Parathyroid adenoma (tissue), 2 donors: ENCODE data around the gene KCTD1.
A peak's percentile ranks its signal among the peaks of the same experiment; 100 is the strongest.

Experiments used
- H2AFZ ChIP-seq: fragments of 300-600 bp; sonication (generic); one replicate; pipeline ENCODE4 v1.7.0; 2017; ENCODE audit warnings: antibody characterized with exemption, mild to moderate bottlenecking
- H3K27ac ChIP-seq: fragments of 300-600 bp; sonication (generic); one replicate; pipeline ENCODE4 v1.7.0; 2017
- H3K27me3 ChIP-seq: fragments of 300-600 bp; sonication (generic); one replicate; pipeline ENCODE4 v1.7.0; 2017; ENCODE audit warnings: low read length; ENCODE audit not compliant: control insufficient read depth, insufficient read depth
- H3K36me3 ChIP-seq: fragments of 300-600 bp; sonication (generic); one replicate; pipeline ENCODE4 v1.7.0; 2017; ENCODE audit warnings: low read length; ENCODE audit not compliant: control insufficient read depth, insufficient read depth
- H3K4me1 ChIP-seq: fragments of 300-600 bp; sonication (generic); one replicate; pipeline ENCODE4 v1.7.0; 2017; ENCODE audit warnings: control low read depth
- H3K4me2 ChIP-seq: fragments of 300-600 bp; sonication (generic); one replicate; pipeline ENCODE4 v1.7.0; 2017; ENCODE audit warnings: low read length
- H3K4me3 ChIP-seq: fragments of 300-600 bp; sonication (generic); one replicate; pipeline ENCODE4 v1.7.0; 2017; ENCODE audit warnings: low read depth, low read length
- H3K79me2 ChIP-seq: fragments of 300-600 bp; sonication (generic); one replicate; pipeline ENCODE4 v1.7.0; 2017; ENCODE audit warnings: control low read depth
- H3K9ac ChIP-seq: fragments of 300-600 bp; sonication (generic); one replicate; pipeline ENCODE4 v1.7.0; 2017; ENCODE audit warnings: mild to moderate bottlenecking
- H3K9me3 ChIP-seq: fragments of 300-600 bp; sonication (generic); one replicate; pipeline ENCODE4 v1.7.0; 2017; ENCODE audit warnings: low read length; ENCODE audit not compliant: control insufficient read depth
- TF ChIP-seq, protein P1 (sequence below): fragments of 300-600 bp; sonication (generic); IDR thresholded peaks from one replicate; pipeline ENCODE4 v1.7.0; 2017; ENCODE audit warnings: antibody characterized with exemption, mild to moderate bottlenecking
- donor health status: primary hyperparathyroidism.

Gene KCTD1

GRCh38 chr18:26546170-26546874, 2.0 kb downstream of the KCTD1 start:
- H3K4me2 ChIP-seq: no peak overlapping the region
- no peak overlapping the region for H3K27ac ChIP-seq
- peaks cover 5% of the 10 kb centered on the region for H3K4me1 ChIP-seq
- H3K27me3 ChIP-seq: no peaks in the 10 kb centered on the region
- H3K36me3 ChIP-seq: no peaks in the 10 kb centered on the region
- TF ChIP-seq, protein P1, sequence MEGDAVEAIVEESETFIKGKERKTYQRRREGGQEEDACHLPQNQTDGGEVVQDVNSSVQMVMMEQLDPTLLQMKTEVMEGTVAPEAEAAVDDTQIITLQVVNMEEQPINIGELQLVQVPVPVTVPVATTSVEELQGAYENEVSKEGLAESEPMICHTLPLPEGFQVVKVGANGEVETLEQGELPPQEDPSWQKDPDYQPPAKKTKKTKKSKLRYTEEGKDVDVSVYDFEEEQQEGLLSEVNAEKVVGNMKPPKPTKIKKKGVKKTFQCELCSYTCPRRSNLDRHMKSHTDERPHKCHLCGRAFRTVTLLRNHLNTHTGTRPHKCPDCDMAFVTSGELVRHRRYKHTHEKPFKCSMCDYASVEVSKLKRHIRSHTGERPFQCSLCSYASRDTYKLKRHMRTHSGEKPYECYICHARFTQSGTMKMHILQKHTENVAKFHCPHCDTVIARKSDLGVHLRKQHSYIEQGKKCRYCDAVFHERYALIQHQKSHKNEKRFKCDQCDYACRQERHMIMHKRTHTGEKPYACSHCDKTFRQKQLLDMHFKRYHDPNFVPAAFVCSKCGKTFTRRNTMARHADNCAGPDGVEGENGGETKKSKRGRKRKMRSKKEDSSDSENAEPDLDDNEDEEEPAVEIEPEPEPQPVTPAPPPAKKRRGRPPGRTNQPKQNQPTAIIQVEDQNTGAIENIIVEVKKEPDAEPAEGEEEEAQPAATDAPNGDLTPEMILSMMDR: no peak
- no peak overlapping the region for H2AFZ ChIP-seq
- no peak overlapping the region for H3K4me3 ChIP-seq
- H3K9ac ChIP-seq: no peak overlapping the region
- no peaks in the 10 kb centered on the region for H3K79me2 ChIP-seq
- H3K9me3 ChIP-seq: no peaks in the 10 kb centered on the region

DNA sequence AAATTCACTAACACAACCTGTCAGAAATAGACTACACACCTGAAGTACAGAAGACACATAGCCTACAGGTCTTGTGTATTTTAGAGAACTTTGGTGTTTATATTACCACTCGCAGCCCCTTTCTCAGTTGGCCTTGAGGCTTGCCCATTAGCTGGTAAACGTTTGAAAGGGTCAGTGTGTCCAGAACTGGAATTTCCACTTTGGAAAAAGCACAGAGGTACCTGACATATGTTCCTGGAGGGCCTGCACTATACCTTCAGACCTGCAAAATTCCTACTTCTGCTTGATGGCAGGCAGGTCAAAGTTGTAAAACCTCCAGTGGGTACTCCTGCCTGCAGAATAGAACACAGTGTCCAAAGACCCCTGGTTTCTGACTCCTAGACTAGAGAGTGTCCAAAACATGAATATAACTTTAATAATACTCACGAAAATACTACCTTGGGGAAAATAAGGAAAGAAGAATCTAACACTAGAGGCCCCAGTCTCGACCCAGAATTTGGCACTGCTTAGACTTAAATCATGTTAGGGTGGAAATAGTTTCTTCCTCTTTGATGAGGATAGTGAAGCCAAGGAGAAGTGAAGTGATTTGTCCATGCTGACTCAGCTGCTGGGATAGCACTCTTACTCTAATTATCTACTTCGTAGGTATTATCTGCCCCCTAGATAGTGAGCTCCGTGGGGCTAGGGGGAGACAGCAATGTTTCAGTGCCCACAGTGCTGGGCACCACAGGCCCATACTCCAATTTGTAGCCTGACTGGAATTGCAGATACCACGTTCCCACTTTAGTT, 2.8 kb downstream of the KCTD1 start:
- no peak overlapping the region for H3K27ac ChIP-seq
- no peaks in the 10 kb centered on the region for H3K9me3 ChIP-seq
- TF ChIP-seq, protein P1: no peak
- no peak overlapping the region for H3K9ac ChIP-seq
- no peaks in the 10 kb centered on the region for H3K4me1 ChIP-seq
- H3K79me2 ChIP-seq: no peaks in the 10 kb centered on the region
- no peak overlapping the region for H3K4me3 ChIP-seq
- no peaks in the 10 kb centered on the region for H3K36me3 ChIP-seq
- H3K4me2 ChIP-seq: peak overlapping the region; percentile 21
- no peaks in the 10 kb centered on the region for H3K27me3 ChIP-seq
- no peak overlapping the region for H2AFZ ChIP-seq

DNA sequence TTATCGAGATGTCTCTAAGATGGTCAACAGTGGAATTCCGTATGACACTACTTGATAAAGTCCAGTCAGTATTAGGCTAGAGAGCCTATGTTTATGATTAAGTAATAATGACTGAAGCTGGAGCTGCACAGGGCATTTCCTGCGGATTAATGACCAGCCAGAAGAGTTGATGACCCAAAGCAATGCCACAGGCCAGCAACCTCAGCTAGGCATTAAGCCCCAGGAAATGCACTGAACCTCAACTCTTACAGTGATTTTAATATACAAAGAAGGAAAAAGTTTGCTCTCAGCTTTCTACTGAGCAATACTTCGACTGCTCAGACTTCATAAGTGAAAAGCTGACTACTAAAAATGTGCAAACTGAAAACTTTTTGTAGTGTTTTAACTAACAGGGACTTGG, 3.9 kb downstream of the KCTD1 start:
- no peaks in the 10 kb centered on the region for H3K36me3 ChIP-seq
- H3K27me3 ChIP-seq: no peaks in the 10 kb centered on the region
- TF ChIP-seq, protein P1: no peak
- no peak overlapping the region for H3K27ac ChIP-seq
- no peak overlapping the region for H2AFZ ChIP-seq
- H3K9me3 ChIP-seq: no peaks in the 10 kb centered on the region
- no peak overlapping the region for H3K4me3 ChIP-seq
- no peaks in the 10 kb centered on the region for H3K4me1 ChIP-seq
- no peak overlapping the region for H3K9ac ChIP-seq
- no peak overlapping the region for H3K4me2 ChIP-seq
- no peaks in the 10 kb centered on the region for H3K79me2 ChIP-seq

- TF ChIP-seq, protein P1: no peak
- Histone ChIP-seq H3K4me1 (no peaks in the 10 kb centered on the region), H2AFZ (no peak overlapping the region), H3K79me2 (no peaks in the 10 kb centered on the region), H3K9me3 (no peaks in the 10 kb centered on the region), H3K4me3 (no peak overlapping the region), H3K9ac (no peak overlapping the region), H3K4me2 (no peak overlapping the region), H3K27ac (no peak overlapping the region), H3K36me3 (no peaks in the 10 kb centered on the region), H3K27me3 (no peaks in the 10 kb centered on the region)
Observed at GRCh38 chr18:26543373-26543772, 5.0 kb downstream of the KCTD1 start.
